Occipital lobe (tissue), 2 donors: ENCODE results near the gene CFAP61. TPM values are rescaled to one million over a fixed set of nuclear protein-coding genes. Genes with fewer than 3 reads are reported as not detected.
"Not testable (repeated sequence)": the region's sequence is repeated elsewhere in the genome, so short reads cannot be mapped to it uniquely, and the experiment has no call there.

Experiments
- DNase-seq: peaks from one replicate; lab custom pipeline; 2025; lab: John Stamatoyannopoulos, UW
- total RNA-seq: library from RNA; depleted of rRNA; stranded (reverse); fragments of >200 nt; gene quantifications from one replicate; pipeline ENCODE4 v1.2.3, GENCODE V29; 2014

The CFAP61 gene
- total RNA-seq, 1 donor from 2014 or later, result 3.1 TPM

DNA sequence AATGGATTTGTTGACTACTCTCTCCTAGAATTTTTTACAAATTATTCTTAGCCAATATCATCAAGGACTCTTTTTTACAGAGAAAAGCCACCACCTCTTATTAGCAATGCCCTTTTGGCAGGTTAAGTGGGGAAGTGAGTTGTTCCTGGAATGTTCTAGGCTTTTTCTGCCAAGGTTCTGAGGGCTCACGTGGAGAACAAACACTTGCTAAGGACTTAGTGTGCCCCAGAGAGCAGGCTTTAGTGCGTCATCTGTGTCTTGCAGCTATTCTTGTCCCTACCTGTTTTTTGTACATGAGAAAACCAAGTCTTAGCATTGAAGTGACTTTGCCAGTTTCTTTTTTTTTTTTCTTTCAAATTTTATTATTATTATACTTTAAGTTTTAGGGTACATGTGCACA, 33.5 kb downstream of the CFAP61 start:
- DNase-seq, result no peak

DNA sequence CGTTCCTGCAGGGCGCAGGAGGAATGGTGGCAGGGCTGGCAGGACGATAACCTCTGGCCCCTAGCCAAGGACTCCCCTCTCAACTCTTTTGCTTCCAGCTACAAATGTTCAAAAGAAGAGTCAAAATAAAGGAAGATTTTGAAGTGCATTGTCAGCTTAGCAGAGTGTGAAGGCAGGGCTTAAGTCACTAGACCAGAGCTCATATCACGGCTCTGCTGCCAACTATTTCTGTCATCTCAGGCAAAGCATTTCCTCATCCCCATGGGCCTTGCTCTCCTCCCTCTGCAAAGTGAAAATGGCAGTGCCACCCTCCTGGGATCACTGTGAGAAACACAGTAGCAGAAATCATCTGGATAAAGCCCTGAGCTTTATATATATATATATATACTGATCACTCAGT, 36.7 kb downstream of the CFAP61 start:
- no peak for DNase-seq

DNA sequence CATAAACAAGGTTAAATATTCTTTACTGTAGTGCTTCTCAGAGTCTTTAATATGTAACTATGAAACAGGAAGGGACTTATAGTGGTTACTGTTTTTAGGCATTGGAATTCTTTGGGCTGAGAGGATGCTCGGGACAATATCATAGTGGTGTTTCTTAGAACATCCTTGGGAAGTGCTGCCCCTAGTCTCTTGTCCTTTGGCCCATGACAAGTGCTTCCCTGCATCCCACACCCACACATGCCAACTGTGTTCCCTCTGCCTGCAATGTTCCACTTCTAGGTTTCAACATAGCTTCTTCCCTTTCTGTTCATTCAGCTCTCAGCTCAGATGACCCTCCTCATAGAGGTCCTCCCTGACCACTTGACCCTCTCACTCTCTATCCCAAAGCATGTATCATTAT, 37.6 kb downstream of the CFAP61 start:
- no peak for DNase-seq

- DNase-seq, result no peak
These were observed 40.5 kb downstream of the CFAP61 start for GRCh38 chr20:20092827-20093226.

DNA sequence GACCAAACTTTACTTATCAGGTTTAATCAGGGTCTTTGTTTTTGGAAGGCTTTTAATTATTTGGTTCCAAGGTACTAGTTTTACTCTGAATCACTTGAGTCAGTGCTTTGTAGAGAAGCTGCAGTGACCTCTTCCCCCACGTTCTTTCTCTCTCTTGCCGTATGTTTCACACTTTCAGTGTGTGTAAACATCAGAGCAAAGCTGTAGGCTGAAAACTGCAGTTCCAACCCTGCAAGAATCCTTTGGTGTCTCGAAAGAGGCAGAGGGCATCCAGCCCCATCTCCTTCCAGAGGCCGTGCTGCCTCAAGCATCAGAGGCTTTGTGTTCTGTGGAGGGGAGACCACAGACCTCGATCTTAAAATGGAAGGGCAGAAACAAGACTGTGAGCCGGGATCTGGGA, 42.1 kb downstream of the CFAP61 start:
- no peak for DNase-seq

- no peak for DNase-seq
These were observed 43.0 kb downstream of the CFAP61 start for GRCh38 chr20:20095114-20095872.

- no peak for DNase-seq
These were observed 44.1 kb downstream of the CFAP61 start for GRCh38 chr20:20096421-20096820.

GRCh38 chr20:20100881-20101280, 48.5 kb downstream of the CFAP61 start:
- no peak for DNase-seq

- DNase-seq, result no peak
These were observed 49.8 kb downstream of the CFAP61 start for GRCh38 chr20:20102163-20102562.

DNA sequence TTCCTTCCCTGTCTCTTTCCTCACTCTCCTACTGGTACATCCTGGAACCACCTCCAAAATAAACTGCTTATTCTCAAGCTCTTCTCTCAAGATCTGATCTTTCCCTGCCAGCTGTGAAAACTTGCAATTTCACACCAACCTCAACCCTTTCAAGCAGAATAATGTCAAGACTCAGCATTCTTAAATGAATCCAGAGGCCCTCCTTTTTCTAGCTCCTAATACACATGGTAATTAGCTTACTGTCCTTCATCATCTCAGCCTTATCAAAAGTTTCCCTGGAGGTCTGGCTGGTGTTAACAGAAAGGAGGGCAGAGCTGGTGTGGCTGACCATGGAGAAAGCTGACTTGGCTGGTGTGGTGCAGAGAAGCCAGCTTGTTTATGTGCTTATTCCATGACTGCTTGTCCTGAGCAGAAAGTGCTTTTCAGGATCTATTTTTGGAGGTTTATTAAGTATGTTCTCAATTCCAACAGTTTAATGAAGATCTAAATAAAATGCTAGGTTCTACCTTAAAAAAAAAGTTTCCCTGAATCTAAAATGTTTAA, 50.5 kb downstream of the CFAP61 start:
- no peak for DNase-seq

GRCh38 chr20:20103486-20103885, 51.2 kb downstream of the CFAP61 start:
- no peak for DNase-seq

DNA sequence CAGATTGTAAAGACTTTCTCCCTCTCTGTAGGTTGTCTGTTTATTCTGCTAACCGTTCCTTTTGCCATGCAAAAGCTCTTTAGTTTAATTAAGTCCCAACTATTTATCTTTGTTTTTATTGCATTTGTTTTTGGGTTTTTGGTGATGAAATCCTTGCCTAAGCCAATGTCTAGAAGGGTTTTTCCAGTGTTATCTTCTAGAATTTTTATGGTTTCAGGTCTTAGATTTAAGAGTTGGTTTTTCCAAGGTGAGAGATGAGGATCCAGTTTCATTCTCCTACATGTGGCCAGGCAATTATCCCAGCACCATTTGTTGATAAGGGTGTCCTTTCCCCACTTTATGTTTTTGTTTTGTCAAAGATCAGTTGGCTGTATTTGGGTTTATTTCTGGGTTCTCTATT, 70.9 kb downstream of the CFAP61 start:
- not testable (repeated sequence) for DNase-seq

DNA sequence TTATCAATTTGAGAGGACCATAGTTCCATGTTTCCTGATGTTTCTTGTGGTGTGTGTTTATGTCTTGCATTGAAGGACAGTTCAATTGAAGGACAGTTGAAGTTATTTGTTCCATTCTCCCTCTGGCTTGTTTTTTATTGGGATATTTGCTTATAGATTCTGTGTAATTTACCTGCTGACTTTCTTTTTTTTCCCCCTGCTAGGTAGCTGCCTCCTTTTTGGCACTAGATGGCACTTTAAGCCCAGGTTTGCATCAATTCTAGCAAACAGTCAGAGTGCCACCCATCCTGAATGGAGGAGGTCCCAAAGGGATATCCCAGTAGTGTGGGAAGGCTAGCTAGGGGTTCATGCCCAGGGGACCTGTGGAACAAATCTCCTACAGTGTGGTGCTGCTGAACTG, 78.1 kb downstream of the CFAP61 start:
- no peak for DNase-seq

DNA sequence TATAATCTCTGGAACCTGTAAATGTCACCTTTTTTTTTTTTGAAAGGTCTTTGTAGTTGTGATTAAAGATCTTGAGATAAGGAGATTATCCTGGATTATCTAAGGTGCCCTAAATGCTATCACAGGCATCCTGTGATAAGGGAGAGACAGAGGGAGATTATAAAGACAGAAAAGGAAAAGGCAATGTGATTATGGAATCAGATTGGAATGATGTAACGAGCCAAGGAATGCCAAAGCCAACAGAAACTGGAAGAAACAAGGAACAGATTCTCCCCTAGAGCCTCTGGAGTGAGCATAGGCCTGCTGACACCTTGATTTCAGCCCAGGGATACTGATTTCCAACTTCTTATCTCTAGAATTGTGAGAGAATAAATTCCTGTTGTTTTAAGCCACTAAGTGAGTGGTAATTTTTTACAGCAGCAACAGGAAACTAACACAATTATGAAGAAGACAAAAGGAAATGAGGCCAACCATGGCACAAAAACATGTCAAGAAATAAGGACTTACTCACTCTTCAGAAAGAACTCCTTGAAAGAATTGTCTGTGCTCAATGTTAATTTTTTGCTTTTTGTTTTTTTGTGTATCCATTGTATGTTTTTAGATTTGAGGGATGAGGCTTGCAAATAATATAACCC, 82.7 kb downstream of the CFAP61 start:
- no peak for DNase-seq

DNA sequence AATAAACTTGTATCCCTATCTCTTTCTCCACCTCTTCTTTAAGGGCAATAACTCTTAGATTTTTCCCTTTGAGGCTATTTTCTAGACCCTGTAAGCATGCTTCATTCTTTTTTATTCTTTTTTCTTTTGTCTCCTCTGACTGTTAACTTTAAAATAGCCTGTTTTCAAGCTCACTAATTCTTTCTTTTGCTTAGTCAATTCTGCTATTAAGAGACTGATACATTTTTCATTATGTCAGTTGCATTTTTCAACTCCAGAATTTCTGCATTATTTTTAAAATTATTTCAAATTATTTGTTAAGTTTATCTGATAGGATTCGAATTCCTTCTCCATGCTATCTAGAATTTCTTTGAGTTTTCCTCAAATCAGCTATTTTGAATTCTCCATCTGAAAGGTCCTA, 84.0 kb downstream of the CFAP61 start:
- no peak for DNase-seq

- DNase-seq, result no peak
These were observed 85.5 kb downstream of the CFAP61 start for GRCh38 chr20:20137851-20138250.

- DNase-seq, result no peak
These were observed 86.2 kb downstream of the CFAP61 start for GRCh38 chr20:20138301-20139064.

- no peak for DNase-seq
These were observed 87.1 kb downstream of the CFAP61 start for GRCh38 chr20:20139403-20139802.

DNA sequence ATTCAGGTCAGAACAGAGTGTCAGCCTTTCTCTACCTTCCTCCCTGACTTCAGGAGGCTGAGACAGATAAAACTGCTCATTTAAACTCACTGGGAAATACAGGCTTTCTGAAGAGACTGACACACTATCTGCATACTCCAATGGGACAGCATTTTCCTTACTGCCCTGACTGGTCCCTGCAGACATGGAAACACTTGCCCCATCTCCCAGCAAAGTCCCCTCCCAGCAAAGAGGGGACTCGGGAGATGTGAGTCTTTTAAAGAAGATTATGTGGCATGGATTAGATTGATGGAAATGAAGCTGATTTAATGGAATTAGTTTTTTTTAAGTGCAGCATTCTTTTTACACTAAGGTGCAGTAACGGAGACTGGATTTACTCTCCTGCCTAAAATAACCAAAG, 90.8 kb downstream of the CFAP61 start:
- DNase-seq, result no peak

- DNase-seq, result no peak
These were observed 91.3 kb downstream of the CFAP61 start for GRCh38 chr20:20143646-20144045.

- no peak for DNase-seq
These were observed 96.4 kb downstream of the CFAP61 start for GRCh38 chr20:20148779-20149178.

DNA sequence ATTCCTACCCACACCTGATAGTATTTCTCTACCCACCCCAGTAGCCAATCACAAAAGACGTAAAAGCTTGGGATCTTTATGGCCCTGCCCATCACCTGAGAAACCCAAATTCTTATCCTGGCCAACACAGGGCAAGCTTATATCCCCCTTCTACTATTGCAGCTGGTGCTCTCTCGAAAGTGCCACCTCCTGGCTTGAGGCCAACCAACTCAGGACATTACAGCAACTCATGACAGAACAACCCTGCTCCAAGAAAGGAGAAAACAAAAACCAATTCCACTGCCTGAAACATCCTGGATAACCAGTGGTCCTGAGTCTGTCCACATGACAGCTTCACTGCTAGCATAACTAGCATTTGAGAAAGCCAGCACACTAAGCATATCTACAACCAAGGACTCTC, 97.9 kb downstream of the CFAP61 start:
- DNase-seq, result no peak
